Measurements from ENCODE around the gene HSP90AA1.
"Not testable (repeated sequence)": the region's sequence is repeated elsewhere in the genome, so short reads cannot be mapped to it uniquely, and the experiment has no call there.

DNA sequence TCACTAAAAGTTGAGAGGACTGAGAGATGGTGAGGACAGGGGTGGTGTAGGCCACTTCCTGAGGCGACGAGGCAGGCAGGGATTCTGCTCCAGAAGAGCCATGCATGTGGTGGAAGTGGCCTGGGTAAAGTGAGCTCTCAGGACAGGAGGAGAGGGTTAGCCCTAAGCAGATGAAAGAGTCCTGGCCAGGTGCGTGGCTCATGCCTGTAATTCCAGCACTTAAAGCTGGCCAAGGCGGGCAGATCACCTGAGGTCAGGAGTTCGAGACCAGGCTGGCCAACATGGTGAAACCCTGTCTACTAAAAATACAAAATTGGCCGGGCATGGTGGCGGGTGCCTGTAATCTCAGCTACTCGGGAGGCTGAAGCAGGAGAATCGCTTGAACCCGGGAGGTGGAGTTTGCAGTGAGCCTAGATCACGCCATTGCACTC is 8.5 kb downstream of the HSP90AA1 start:
- TF ChIP-seq, protein P1, sequence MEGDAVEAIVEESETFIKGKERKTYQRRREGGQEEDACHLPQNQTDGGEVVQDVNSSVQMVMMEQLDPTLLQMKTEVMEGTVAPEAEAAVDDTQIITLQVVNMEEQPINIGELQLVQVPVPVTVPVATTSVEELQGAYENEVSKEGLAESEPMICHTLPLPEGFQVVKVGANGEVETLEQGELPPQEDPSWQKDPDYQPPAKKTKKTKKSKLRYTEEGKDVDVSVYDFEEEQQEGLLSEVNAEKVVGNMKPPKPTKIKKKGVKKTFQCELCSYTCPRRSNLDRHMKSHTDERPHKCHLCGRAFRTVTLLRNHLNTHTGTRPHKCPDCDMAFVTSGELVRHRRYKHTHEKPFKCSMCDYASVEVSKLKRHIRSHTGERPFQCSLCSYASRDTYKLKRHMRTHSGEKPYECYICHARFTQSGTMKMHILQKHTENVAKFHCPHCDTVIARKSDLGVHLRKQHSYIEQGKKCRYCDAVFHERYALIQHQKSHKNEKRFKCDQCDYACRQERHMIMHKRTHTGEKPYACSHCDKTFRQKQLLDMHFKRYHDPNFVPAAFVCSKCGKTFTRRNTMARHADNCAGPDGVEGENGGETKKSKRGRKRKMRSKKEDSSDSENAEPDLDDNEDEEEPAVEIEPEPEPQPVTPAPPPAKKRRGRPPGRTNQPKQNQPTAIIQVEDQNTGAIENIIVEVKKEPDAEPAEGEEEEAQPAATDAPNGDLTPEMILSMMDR (conservative IDR thresholded peaks at IDR 0.05; ENCODE audit: low read length): not testable (repeated sequence)
- not testable (repeated sequence) for TF ChIP-seq EZH2phosphoT487 (IDR thresholded peaks at IDR 0.05; ENCODE audit: borderline replicate concordance)

Measured in Loucy (cell line).